Kidney (tissue), 14 donors: ENCODE data around the gene MPHOSPH9. TPM values are rescaled to one million over a fixed set of nuclear protein-coding genes. Genes with fewer than 3 reads are reported as not detected.

ENCODE experiments used
- DNase-seq, 5 donors: peaks; one replicate each; pipeline ENCODE4 v3.0.0-alpha.2; 2013 to 2020
- FAIRE-seq: peaks from 2 replicates; lab custom pipeline; 2012; peaks lifted over from hg19 to GRCh38; lab: Jason Lieb, UNC
- H3K27ac ChIP-seq, 2 donors: one replicate each; pipeline ENCODE4 v1.7.0; 2013; ENCODE audit warnings: low read depth in 2 of 2, low read length in 2 of 2, inconsistent platforms in 1 of 2
- H3K27me3 ChIP-seq: one replicate; pipeline ENCODE4 v1.7.1; 2013; ENCODE audit warnings: low read length, inconsistent platforms; ENCODE audit not compliant: control insufficient read depth, insufficient read depth
- H3K36me3 ChIP-seq, 3 donors: one replicate each; pipeline versions ENCODE4 v1.7.0 to v1.7.1; 2013; ENCODE audit warnings: low read length in 3 of 3, control low read depth in 1 of 3, inconsistent platforms in 1 of 3; ENCODE audit not compliant: insufficient read depth in 3 of 3, control insufficient read depth in 2 of 3
- H3K4me1 ChIP-seq, 3 donors: one replicate each; pipeline versions ENCODE4 v1.7.0 to v1.7.1; 2013; ENCODE audit warnings: low read length in 3 of 3, inconsistent platforms in 1 of 3, low read depth in 1 of 3; ENCODE audit not compliant: control insufficient read depth in 2 of 3, insufficient read depth in 2 of 3
- H3K4me3 ChIP-seq, 3 donors: one replicate each; pipeline versions ENCODE4 v1.7.0 to v1.8.1; 2013; ENCODE audit warnings: low read length in 3 of 3, control low read depth in 1 of 3, inconsistent platforms in 1 of 3
- H3K9ac ChIP-seq, 3 donors: one replicate each; pipeline versions ENCODE4 v1.7.0 to v1.7.1; 2013; ENCODE audit warnings: low read length in 3 of 3, control low read depth in 1 of 3, inconsistent platforms in 1 of 3
- H3K9me3 ChIP-seq, 3 donors: one replicate each; pipeline versions ENCODE4 v1.7.0 to v1.7.1; 2013; ENCODE audit warnings: low read length in 3 of 3, control low read depth in 1 of 3, inconsistent platforms in 1 of 3; ENCODE audit not compliant: control insufficient read depth in 2 of 3, insufficient read depth in 1 of 3
- CTCF ChIP-seq: IDR thresholded peaks from 3 replicates; pipeline ENCODE4 v1.5.1; 2012; ENCODE audit warnings: mild to moderate bottlenecking, moderate library complexity, borderline replicate concordance; ENCODE audit not compliant: insufficient read depth; ENCODE audit errors: extremely low read depth
- intact Hi-C: fragments of 100-400 bp; cut with DNase I; formaldehyde crosslinking; loops from one replicate; pipeline ENCODE4 v1.11.1; 2022
- polyA plus RNA-seq: library from polyadenylated mRNA; stranded (reverse); fragments of 350-450 nt; fragmentation: Illumina TruSeq; extraction: RNeasy Lipid Tissue Mini Kit (QIAGEN cat#74804); gene quantifications from one replicate; pipeline ENCODE4 v1.2.3, GENCODE V29; 2014; ENCODE audit warnings: low read depth, low replicate concordance; ENCODE audit not compliant: insufficient read depth
- total RNA-seq: library from RNA; stranded (reverse); fragmentation: NEBNext Ultra II Directional; extraction: Animal tissue kit (Norgen Biotek cat#: 25700); gene quantifications from one replicate; pipeline ENCODE4 v1.2.1, GENCODE V29; 2021
- donor health status: control.
- donor health status: control.
- donor health status: control.
- donor health status: control.
- donor health status: control.
- donor health status: DM: yes; HTN: yes; CAD: no.
- donor health status: Normal renal cell carcinoma (clear cell type).

The MPHOSPH9 gene
- total and polyA plus RNA-seq, 2 donors from 2014 or later: 7.2 to 25.2 TPM

- H3K4me1 ChIP-seq: peaks cover 0 to 14% (median 5%) of the 10 kb centered on the region in 3 donors
- TF ChIP-seq CTCF: no peak
- H3K9ac ChIP-seq: peak overlapping the region in 2 of 3 donors; percentile 49 to 68
- intact Hi-C loops: loop anchor here (10.0 kb wide), 1 partner anchor 105 kb away; no protein-coding TSS in a partner anchor
- no peaks in the 10 kb centered on the region for H3K27me3 ChIP-seq
- DNase-seq (peak in 1 of 5 donors; percentile 54), FAIRE-seq (no peak)
- peak overlapping the region in 2 of 3 donors; percentile 13 to 66 for H3K4me3 ChIP-seq
- H3K9me3 ChIP-seq: no peaks in the 10 kb centered on the region
- H3K36me3 ChIP-seq: no peaks in the 10 kb centered on the region
- H3K27ac ChIP-seq: peak overlapping the region; percentile 30 to 56
Measured at GRCh38 chr12:123149501-123150274, 83.3 kb downstream of the MPHOSPH9 start.

GRCh38 chr12:123149088-123149487, 83.9 kb downstream of the MPHOSPH9 start:
- H3K4me3 ChIP-seq: peak overlapping the region in 2 of 3 donors; percentile 13 to 66
- H3K4me1 ChIP-seq: peaks cover 0 to 14% (median 5%) of the 10 kb centered on the region in 3 donors

GRCh38 chr12:123148655-123149054, 84.3 kb downstream of the MPHOSPH9 start:
- H3K36me3 ChIP-seq: no peaks in the 10 kb centered on the region
- intact Hi-C loops: no loop called here
- no peaks in the 10 kb centered on the region for H3K27me3 ChIP-seq
- H3K4me3 ChIP-seq: peak overlapping the region in 1 of 3 donors; percentile 66
- FAIRE-seq: no peak
- H3K27ac ChIP-seq: peak overlapping the region; percentile 30 to 56
- H3K4me1 ChIP-seq: peaks cover 0 to 16% (median 9%) of the 10 kb centered on the region in 3 donors
- DNase-seq: no peak
- H3K9me3 ChIP-seq: no peaks in the 10 kb centered on the region
- H3K9ac ChIP-seq: peak overlapping the region in 1 of 3 donors; percentile 68
- TF ChIP-seq CTCF: no peak

More at GRCh38 chr12:123149088-123149487, 83.9 kb downstream of the MPHOSPH9 start:
- H3K27ac ChIP-seq: peak overlapping the region; percentile 30 to 56
- intact Hi-C loops: no loop called here
- no peaks in the 10 kb centered on the region for H3K27me3 ChIP-seq
- peak overlapping the region in 1 of 3 donors; percentile 68 for H3K9ac ChIP-seq
- no peak for TF ChIP-seq CTCF
- DNase-seq: no peak
- H3K36me3 ChIP-seq: no peaks in the 10 kb centered on the region
- no peak for FAIRE-seq
- H3K9me3 ChIP-seq: no peaks in the 10 kb centered on the region
